Ovary (tissue), 9 donors: ENCODE data around the gene LGALS3BP. TPM values are rescaled to one million over a fixed set of nuclear protein-coding genes. Genes with fewer than 3 reads are reported as not detected.

Source experiments
- DNase-seq, 5 donors: peaks; one replicate each; pipeline ENCODE4 v3.0.0-alpha.2; 2019 to 2020
- H3K27ac ChIP-seq, 2 donors: fragments of 200-600 bp; one replicate each; pipeline versions ENCODE4 v1.5.1 to v1.8.0; 2019 to 2022
- H3K27me3 ChIP-seq: fragments of 200-600 bp; one replicate; pipeline ENCODE4 v1.8.0; 2022
- H3K36me3 ChIP-seq: fragments of 200-600 bp; sonication (generic); one replicate; pipeline ENCODE4 v1.5.1; 2019
- H3K4me1 ChIP-seq: one replicate; pipeline ENCODE4 v1.8.1; 2013; ENCODE audit warnings: mild to moderate bottlenecking, moderate library complexity; ENCODE audit not compliant: insufficient read depth
- H3K4me3 ChIP-seq: fragments of 200-600 bp; sonication (generic); one replicate; pipeline ENCODE4 v1.5.1; 2017
- H3K9me3 ChIP-seq, 2 donors: fragments of 200-600 bp in 1 of 2; sonication (generic) in 1 of 2; one replicate each; pipeline versions ENCODE4 v1.5.1 to v1.8.1; 2013 to 2019; ENCODE audit warnings: mild to moderate bottlenecking in 1 of 2, moderate library complexity in 1 of 2
- CTCF ChIP-seq, 3 donors: fragments of 450-650 bp in 2 of 3; fragments of 200-600 bp in 1 of 3; IDR thresholded peaks; one replicate each; pipeline versions ENCODE4 v1.5.1 to v1.8.0; 2016 to 2022; ENCODE audit warnings: antibody characterized with exemption in 3 of 3, mild to moderate bottlenecking in 1 of 3
- EP300 ChIP-seq: sonication (generic); formaldehyde crosslinking; IDR thresholded peaks from one replicate; pipeline ENCODE4 v1.6.1; 2017; ENCODE audit warnings: antibody characterized with exemption
- POLR2A ChIP-seq: fragments of 450-650 bp; IDR thresholded peaks from one replicate; pipeline ENCODE4 v1.6.1; 2017; ENCODE audit warnings: antibody characterized with exemption, mild to moderate bottlenecking, moderate library complexity
- WGBS, 3 donors: extraction: QIAGEN DNeasy Blood & Tissue Kit in 1 of 3; methylation state at CpG; one replicate each; pipeline versions ENCODE4 v1.1.5 to v1.1.7; 2013 to 2017; 5-methylcytosine and 5-hydroxymethylcytosine counted together
- intact Hi-C, 4 donors: fragments of 100-400 bp; cut with DNase I; formaldehyde crosslinking; loops; one replicate each; pipeline versions ENCODE4 v1.11.0 to v1.15.1; 2022 to 2023
- polyA plus RNA-seq, 2 donors: library from polyadenylated mRNA; stranded (reverse); fragments of 200-250 nt in 1 of 2; fragments of 350-450 nt in 1 of 2; fragmentation: Illumina TruSeq in 1 of 2; extraction: RNeasy Lipid Tissue Mini Kit (QIAGEN cat#74804) in 1 of 2; gene quantifications; one replicate each; pipeline ENCODE4 v1.2.3, GENCODE V29; 2013 to 2014
- total RNA-seq, 7 donors: library from RNA; depleted of rRNA in 2 of 7; stranded (reverse); fragments of >200 nt in 2 of 7; fragmentation: NEBNext Ultra II Directional in 3 of 7; extraction: Animal tissue kit (Norgen Biotek cat#: 25700) in 3 of 7; gene quantifications; one replicate each; pipeline versions ENCODE4 v1.1.0 to v1.2.4, GENCODE V29; 2016 to 2023
- donor health status: DM: no; HTN: no; CAD: no; lungs with moderate emphysema.
- donor health status: DM: no; HTN: no; CAD: no.
- donor health status: Bipolar disorder and iron deficiency.
- donor health status: DM: yes; HTN: yes; CAD: no.
- donor health status: DM: no; HTN: no; CAD: no.
- donor health status: DM: yes; HTN: yes; CAD: no.

Gene LGALS3BP
- total and polyA plus RNA-seq, 9 donors, result 191 to 584 (median 250) TPM

- Histone ChIP-seq H3K4me1 (peaks cover 13% of the 10 kb centered on the region), H3K27ac (no peak overlapping the region), H3K9me3 (no peaks in the 10 kb centered on the region), H3K27me3 (no peaks in the 10 kb centered on the region), H3K4me3 (no peak overlapping the region), H3K36me3 (no peaks in the 10 kb centered on the region)
- WGBS, 3 donors, result 70 to 78% (median 76%) methylated on average over 12 of the region's 12 CpGs
- intact Hi-C loops, result no loop called here
- TF ChIP-seq CTCF (IDR thresholded peaks at IDR 0.05), result no peak
- no peak for TF ChIP-seq EP300
- TF ChIP-seq POLR2A, result no peak
- DNase-seq, result peak in 4 of 5 donors; percentile 6 to 31 (median 20)
Measured at GRCh38 chr17:79005063-79005861, 25.5 kb upstream of the LGALS3BP start.

GRCh38 chr17:79003661-79004411 lies 24.1 kb upstream of the LGALS3BP start:
- Histone ChIP-seq H3K4me3 (no peak overlapping the region), H3K27ac (no peak overlapping the region), H3K9me3 (no peaks in the 10 kb centered on the region), H3K4me1 (peaks cover 12% of the 10 kb centered on the region), H3K36me3 (no peaks in the 10 kb centered on the region), H3K27me3 (no peaks in the 10 kb centered on the region)
- TF ChIP-seq CTCF (IDR thresholded peaks at IDR 0.05) (no peak), EP300 (no peak), POLR2A (no peak)
- intact Hi-C loops, result no loop called here
- WGBS, 3 donors, result 0 to 96% (median 72%) methylated on average over 1 to 3 of the region's 3 CpGs
- DNase-seq, result peak in 4 of 5 donors; percentile 6 to 30 (median 10)

- TF ChIP-seq CTCF (IDR thresholded peaks at IDR 0.05), result no peak
- no peak for TF ChIP-seq POLR2A
- TF ChIP-seq EP300, result no peak
- intact Hi-C loops, result no loop called here
- Histone ChIP-seq H3K36me3 (no peaks in the 10 kb centered on the region), H3K4me3 (no peak overlapping the region), H3K27me3 (no peaks in the 10 kb centered on the region), H3K9me3 (no peaks in the 10 kb centered on the region), H3K4me1 (peaks cover 5% of the 10 kb centered on the region), H3K27ac (no peak overlapping the region)
- WGBS, 3 donors, result 72 to 79% (median 79%) methylated on average over 20 of the region's 20 CpGs
- peak in 4 of 5 donors; percentile 5 to 33 (median 11) for DNase-seq
Measured at GRCh38 chr17:79002796-79003593, 23.3 kb upstream of the LGALS3BP start.

GRCh38 chr17:79002291-79002690 lies 22.6 kb upstream of the LGALS3BP start:
- intact Hi-C loops, result no loop called here

More at GRCh38 chr17:79002291-79002690, 22.6 kb upstream of the LGALS3BP start:
- WGBS, 3 donors, result 82 to 90% (median 89%) methylated on average over 14 of the region's 14 CpGs
- Histone ChIP-seq H3K9me3 (no peaks in the 10 kb centered on the region), H3K4me3 (no peak overlapping the region), H3K4me1 (peaks cover 3% of the 10 kb centered on the region), H3K27ac (no peak overlapping the region), H3K27me3 (no peaks in the 10 kb centered on the region), H3K36me3 (no peaks in the 10 kb centered on the region)
- DNase-seq, result peak in 4 of 5 donors; percentile 5 to 25 (median 12)
- no peak for TF ChIP-seq POLR2A
- TF ChIP-seq EP300, result no peak
- no peak for TF ChIP-seq CTCF (IDR thresholded peaks at IDR 0.05)
